Upper lobe of left lung (tissue), 6 donors: ENCODE data around the gene ADGRG3. TPM values are rescaled to one million over a fixed set of nuclear protein-coding genes. Genes with fewer than 3 reads are reported as not detected.

Experiments
- ATAC-seq, 2 donors: fragments of 200-7000 bp; cut with Tn5 transposase; one replicate each; pipeline ENCODE4 v1.9.1; 2022; ENCODE audit warnings: mild to moderate bottlenecking in 2 of 2, moderate library complexity in 2 of 2; ENCODE audit not compliant: low FRiP score in 2 of 2
- DNase-seq, 2 donors: peaks; one replicate each; pipeline ENCODE4 v3.0.0-alpha.2; 2019 to 2020
- H3K27ac ChIP-seq, 4 donors: fragments of 200-600 bp; sonication (generic); one replicate each; pipeline ENCODE4 v1.5.1; 2016 to 2019
- H3K27me3 ChIP-seq, 4 donors: fragments of 200-600 bp; sonication (generic); one replicate each; pipeline ENCODE4 v1.5.1; 2017 to 2019
- H3K36me3 ChIP-seq, 4 donors: fragments of 200-600 bp; sonication (generic); one replicate each; pipeline ENCODE4 v1.5.1; 2016 to 2019
- H3K4me1 ChIP-seq, 4 donors: fragments of 200-600 bp; sonication (generic); one replicate each; pipeline ENCODE4 v1.5.1; 2018 to 2019
- H3K4me3 ChIP-seq, 4 donors: fragments of 200-600 bp; sonication (generic); one replicate each; pipeline ENCODE4 v1.5.1; 2017 to 2019; ENCODE audit warnings: mild to moderate bottlenecking in 2 of 4, moderate library complexity in 1 of 4
- H3K9me3 ChIP-seq, 4 donors: fragments of 200-600 bp; sonication (generic); one replicate each; pipeline ENCODE4 v1.5.1; 2018 to 2019
- EP300 ChIP-seq, 4 donors: sonication (generic); formaldehyde crosslinking; IDR thresholded peaks; one replicate each; pipeline ENCODE4 v1.5.1; 2017; ENCODE audit warnings: antibody characterized with exemption in 4 of 4, control low read depth in 2 of 4
- POLR2A ChIP-seq, 4 donors: fragments of 450-650 bp; IDR thresholded peaks; one replicate each; pipeline ENCODE4 v1.5.1; 2016 to 2017; ENCODE audit warnings: antibody characterized with exemption in 4 of 4, mild to moderate bottlenecking in 2 of 4
- POLR2AphosphoS5 ChIP-seq, 2 donors: sonication (generic); formaldehyde crosslinking; IDR thresholded peaks; one replicate each; pipeline ENCODE4 v1.5.1; 2017; ENCODE audit warnings: antibody characterized with exemption in 2 of 2
- WGBS, 2 donors: methylation state at CpG; one replicate each; pipeline ENCODE4 v1.1.5; 2017 to 2018; 5-methylcytosine and 5-hydroxymethylcytosine counted together
- total RNA-seq, 6 donors: library from RNA; depleted of rRNA in 4 of 6; stranded (reverse); fragments of >200 nt in 4 of 6; gene quantifications; one replicate each; pipeline versions ENCODE4 v1.1.0 to v1.2.1, GENCODE V29; 2016 to 2021
- TF ChIP-seq, protein P1 (sequence below), 6 experiments: fragments of 450-650 bp in 4 of 6; fragments of 200-600 bp in 2 of 6; sonication (generic) in 2 of 6; IDR thresholded peaks; one replicate each; pipeline ENCODE4 v1.5.1; 2016 to 2019; ENCODE audit warnings: antibody characterized with exemption in 6 of 6
- donor health status: DM: no; HTN: no; CAD: no; lungs with moderate emphysema.
- donor health status: DM: no; HTN: yes; CAD: no; lungs with severe emphysema.

ADGRG3 gene
- total RNA-seq, 6 donors from 2014 or later, result 3.1 to 17.2 (median 8.4) TPM

DNA sequence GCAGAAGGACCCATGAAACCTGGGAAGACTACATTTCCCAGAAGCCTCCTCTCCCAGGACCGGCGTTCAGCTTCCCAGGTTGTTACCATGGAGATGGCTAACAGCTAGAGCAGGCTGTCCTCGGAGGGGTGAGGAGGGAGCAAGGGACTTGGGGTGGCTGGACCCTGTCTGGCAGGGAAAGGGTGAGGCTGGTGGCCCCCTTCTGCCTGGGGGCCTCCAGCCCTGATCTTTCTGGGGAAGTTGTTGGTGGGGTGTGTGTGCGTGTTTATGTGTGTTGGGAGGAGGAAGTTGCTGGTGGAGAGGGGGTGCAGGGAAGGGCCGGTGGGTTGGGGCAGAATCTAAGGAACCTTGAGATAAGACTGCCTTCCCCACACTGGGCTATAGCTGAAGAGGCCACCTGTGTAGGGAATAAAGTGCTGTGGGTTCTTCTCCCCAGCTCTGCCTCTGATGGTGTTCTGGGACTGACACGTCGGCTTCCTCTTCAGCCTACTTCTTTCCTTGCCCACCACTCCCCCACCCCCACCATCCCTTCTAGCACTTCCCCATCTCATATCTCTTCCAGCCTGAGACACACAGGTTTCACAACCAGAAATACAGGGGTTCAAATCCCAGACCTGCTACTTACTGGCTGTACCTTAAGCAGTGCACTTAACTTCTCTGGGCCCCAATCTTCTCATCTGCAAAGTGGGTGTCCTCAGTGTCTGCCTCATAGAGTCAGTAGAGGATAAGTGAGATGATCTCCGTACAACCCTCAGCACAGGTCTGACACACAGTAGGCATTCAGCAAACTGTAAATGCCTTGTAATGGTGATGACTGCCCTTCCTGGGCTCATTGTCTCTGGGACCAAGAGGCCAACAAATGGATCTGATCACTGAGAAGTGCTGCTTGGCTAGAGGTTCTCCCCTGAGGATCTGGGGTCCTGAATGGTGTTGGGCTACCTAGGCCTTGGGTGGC is 26.9 kb downstream of the ADGRG3 start, which contains the start of gene DRC7:
TSS of gene DRC7 (plus strand) at position 82 of the 955 bp plus-strand sequence. CDS start 3,144 bp downstream, outside the sequence.
- ATAC-seq (peak; percentile 13 to 82), DNase-seq (peak; percentile 16 to 59)
- peak within 1 kb of the TSS in 2 of 4 donors; percentile 32 to 54 for H3K27ac ChIP-seq
- TF ChIP-seq, protein P1, sequence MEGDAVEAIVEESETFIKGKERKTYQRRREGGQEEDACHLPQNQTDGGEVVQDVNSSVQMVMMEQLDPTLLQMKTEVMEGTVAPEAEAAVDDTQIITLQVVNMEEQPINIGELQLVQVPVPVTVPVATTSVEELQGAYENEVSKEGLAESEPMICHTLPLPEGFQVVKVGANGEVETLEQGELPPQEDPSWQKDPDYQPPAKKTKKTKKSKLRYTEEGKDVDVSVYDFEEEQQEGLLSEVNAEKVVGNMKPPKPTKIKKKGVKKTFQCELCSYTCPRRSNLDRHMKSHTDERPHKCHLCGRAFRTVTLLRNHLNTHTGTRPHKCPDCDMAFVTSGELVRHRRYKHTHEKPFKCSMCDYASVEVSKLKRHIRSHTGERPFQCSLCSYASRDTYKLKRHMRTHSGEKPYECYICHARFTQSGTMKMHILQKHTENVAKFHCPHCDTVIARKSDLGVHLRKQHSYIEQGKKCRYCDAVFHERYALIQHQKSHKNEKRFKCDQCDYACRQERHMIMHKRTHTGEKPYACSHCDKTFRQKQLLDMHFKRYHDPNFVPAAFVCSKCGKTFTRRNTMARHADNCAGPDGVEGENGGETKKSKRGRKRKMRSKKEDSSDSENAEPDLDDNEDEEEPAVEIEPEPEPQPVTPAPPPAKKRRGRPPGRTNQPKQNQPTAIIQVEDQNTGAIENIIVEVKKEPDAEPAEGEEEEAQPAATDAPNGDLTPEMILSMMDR (IDR thresholded peaks at IDR 0.05), result no peak
- TF ChIP-seq POLR2AphosphoS5 (IDR thresholded peaks at IDR 0.05), result no peak
- peaks cover 0 to 1% (median under 1%) of the 10 kb centered on the region in 4 donors for H3K4me1 ChIP-seq
- WGBS, 2 donors, result 28 to 36% methylated on average over 8 of the region's 8 CpGs
- peak within 1 kb of the TSS in 3 of 4 donors; percentile 17 to 30 (median 29) for H3K4me3 ChIP-seq
- H3K9me3 ChIP-seq, result no peaks in the 10 kb centered on the region
- H3K27me3 ChIP-seq, result no peaks in the 10 kb centered on the region
- H3K36me3 ChIP-seq, result no peaks in the 10 kb centered on the region

DNA sequence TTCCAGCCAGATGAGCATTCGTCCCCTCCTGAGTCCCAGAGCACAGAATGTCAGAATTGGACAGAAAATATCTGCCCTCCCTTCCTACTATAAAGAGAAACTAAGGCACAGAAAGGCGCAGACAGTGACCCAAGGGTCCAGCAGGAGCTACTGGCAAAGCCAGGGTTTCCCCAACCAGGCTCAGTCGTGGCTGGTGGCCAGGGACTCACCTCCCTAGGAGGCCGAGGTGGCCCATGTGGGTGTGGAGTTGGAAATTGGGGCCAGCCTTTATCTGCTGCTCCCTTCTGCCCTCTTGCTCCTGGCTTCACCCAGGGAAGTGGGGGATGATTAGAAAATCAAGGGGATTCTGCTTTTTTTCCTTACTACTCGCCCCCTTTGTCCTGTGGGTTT is 27.6 kb downstream of the ADGRG3 start:
- Histone ChIP-seq H3K27me3 (no peaks in the 10 kb centered on the region), H3K27ac (no peak overlapping the region), H3K4me3 (no peak overlapping the region), H3K36me3 (no peaks in the 10 kb centered on the region), H3K4me1 (no peaks in the 10 kb centered on the region), H3K9me3 (no peaks in the 10 kb centered on the region)
- DNase-seq (no peak), ATAC-seq (no peak)
- TF ChIP-seq, protein P1 (IDR thresholded peaks at IDR 0.05), result no peak
- TF ChIP-seq POLR2AphosphoS5 (IDR thresholded peaks at IDR 0.05) (no peak), EP300 (IDR thresholded peaks at IDR 0.05) (no peak)
- 82 to 84% methylated on average over 2 to 5 of the region's 5 CpGs for WGBS, 2 donors

DNA sequence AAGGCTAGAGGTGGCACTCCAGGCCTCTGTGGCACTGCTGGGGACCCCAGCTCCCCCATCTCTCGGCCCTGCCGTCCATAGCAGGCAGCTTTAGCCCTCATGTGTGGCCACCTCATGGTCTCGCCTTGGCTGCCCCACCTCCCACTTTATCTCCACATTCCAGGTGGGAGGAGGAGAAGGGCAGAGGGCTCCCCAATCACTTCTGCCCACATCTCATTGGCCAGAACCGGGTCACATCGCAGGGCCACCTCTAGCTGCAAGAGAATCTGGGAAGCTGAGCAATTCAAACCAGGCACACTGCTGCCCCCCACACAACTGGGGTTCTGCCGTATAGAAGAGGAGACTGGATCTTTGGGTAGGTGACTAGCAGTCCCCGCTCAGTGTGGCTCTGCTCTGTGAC is 28.1 kb downstream of the ADGRG3 start:
- no peak for TF ChIP-seq POLR2AphosphoS5 (IDR thresholded peaks at IDR 0.05)
- TF ChIP-seq, protein P1 (IDR thresholded peaks at IDR 0.05), result no peak
- no peak for TF ChIP-seq EP300 (IDR thresholded peaks at IDR 0.05)
- TF ChIP-seq POLR2A (IDR thresholded peaks at IDR 0.05), result no peak
- no peak overlapping the region for H3K4me3 ChIP-seq
- H3K27ac ChIP-seq, result no peak overlapping the region
- DNase-seq, result no peak
- no peaks in the 10 kb centered on the region for H3K4me1 ChIP-seq
- no peaks in the 10 kb centered on the region for H3K9me3 ChIP-seq
- no peak for ATAC-seq
- WGBS, 2 donors, result 94 to 97% methylated on average over 5 to 7 of the region's 7 CpGs
- H3K36me3 ChIP-seq, result no peaks in the 10 kb centered on the region
- H3K27me3 ChIP-seq, result no peaks in the 10 kb centered on the region

DNA sequence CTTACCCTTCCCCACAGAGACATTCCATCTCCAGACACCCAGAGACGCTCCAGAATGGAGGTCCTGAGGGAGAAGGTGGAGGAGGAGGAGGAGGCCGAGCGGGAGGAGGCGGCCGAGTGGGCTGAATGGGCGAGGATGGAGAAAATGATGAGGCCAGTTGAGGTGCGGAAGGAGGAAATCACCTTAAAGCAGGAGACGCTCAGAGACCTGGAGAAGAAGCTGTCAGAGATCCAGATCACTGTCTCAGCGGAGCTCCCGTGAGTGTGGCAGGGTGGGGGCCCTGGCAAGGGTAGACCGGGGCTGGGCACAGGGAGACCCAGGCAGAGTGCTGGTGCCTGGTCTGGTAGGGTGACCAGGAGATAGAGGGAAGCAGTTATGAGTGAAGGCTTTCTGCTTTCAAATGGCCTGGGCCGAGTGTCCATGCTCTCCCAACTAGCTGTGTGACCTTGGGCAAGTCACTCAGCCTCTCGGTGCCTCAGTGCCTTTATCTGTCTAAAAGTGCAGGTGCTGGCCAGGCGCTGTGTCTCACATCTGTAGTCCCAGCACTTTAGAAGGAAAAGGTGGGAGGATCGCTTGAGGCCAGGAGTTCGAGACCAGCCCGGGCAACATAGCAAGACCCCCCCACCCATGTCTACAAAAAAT is 29.9 kb downstream of the ADGRG3 start:
- Histone ChIP-seq H3K9me3 (no peaks in the 10 kb centered on the region), H3K36me3 (no peaks in the 10 kb centered on the region), H3K27ac (no peak overlapping the region), H3K4me3 (no peak overlapping the region), H3K4me1 (no peaks in the 10 kb centered on the region), H3K27me3 (no peaks in the 10 kb centered on the region)
- WGBS, 2 donors, result 94 to 95% methylated on average over 17 of the region's 17 CpGs
- DNase-seq (peak in 1 of 2 donors; percentile 32), ATAC-seq (no peak)
- no peak for TF ChIP-seq POLR2A (IDR thresholded peaks at IDR 0.05)
- no peak for TF ChIP-seq EP300 (IDR thresholded peaks at IDR 0.05)
- TF ChIP-seq, protein P1 (IDR thresholded peaks at IDR 0.05), result no peak
- no peak for TF ChIP-seq POLR2AphosphoS5 (IDR thresholded peaks at IDR 0.05)
